ENCODE measurements around the gene CD1C.

DNA sequence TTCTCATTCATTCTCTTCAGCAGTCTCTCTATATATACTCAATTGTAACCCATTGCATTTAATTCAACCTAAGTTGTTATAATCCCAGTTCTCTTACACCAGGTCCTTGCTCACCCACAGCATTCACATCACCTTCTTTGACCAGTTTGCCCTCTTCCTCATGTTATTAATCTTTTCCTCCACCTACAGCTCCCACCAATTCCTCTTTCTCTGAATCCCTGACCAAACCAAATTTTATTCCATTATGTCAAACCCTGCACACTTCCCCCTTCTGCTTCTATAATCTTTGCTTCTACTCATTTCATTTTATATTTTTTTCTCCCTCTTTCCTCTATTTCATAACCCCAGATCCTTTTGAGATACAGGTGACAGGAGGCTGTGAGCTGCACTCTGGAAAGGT is 34.1 kb upstream of the CD1C start:
- TF ChIP-seq, protein P1, sequence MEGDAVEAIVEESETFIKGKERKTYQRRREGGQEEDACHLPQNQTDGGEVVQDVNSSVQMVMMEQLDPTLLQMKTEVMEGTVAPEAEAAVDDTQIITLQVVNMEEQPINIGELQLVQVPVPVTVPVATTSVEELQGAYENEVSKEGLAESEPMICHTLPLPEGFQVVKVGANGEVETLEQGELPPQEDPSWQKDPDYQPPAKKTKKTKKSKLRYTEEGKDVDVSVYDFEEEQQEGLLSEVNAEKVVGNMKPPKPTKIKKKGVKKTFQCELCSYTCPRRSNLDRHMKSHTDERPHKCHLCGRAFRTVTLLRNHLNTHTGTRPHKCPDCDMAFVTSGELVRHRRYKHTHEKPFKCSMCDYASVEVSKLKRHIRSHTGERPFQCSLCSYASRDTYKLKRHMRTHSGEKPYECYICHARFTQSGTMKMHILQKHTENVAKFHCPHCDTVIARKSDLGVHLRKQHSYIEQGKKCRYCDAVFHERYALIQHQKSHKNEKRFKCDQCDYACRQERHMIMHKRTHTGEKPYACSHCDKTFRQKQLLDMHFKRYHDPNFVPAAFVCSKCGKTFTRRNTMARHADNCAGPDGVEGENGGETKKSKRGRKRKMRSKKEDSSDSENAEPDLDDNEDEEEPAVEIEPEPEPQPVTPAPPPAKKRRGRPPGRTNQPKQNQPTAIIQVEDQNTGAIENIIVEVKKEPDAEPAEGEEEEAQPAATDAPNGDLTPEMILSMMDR (IDR thresholded peaks at IDR 0.05) = no peak
- no peak for TF ChIP-seq TAF1 (IDR thresholded peaks at IDR 0.05; ENCODE audit: borderline replicate concordance, low read depth, low read length)
- no peak for TF ChIP-seq FOXJ3 (CRISPR knock-in tag; IDR thresholded peaks at IDR 0.05)

All from SK-N-SH (cell line).